ENCODE data around the gene EFNA5.

The EFNA5 gene

DNA sequence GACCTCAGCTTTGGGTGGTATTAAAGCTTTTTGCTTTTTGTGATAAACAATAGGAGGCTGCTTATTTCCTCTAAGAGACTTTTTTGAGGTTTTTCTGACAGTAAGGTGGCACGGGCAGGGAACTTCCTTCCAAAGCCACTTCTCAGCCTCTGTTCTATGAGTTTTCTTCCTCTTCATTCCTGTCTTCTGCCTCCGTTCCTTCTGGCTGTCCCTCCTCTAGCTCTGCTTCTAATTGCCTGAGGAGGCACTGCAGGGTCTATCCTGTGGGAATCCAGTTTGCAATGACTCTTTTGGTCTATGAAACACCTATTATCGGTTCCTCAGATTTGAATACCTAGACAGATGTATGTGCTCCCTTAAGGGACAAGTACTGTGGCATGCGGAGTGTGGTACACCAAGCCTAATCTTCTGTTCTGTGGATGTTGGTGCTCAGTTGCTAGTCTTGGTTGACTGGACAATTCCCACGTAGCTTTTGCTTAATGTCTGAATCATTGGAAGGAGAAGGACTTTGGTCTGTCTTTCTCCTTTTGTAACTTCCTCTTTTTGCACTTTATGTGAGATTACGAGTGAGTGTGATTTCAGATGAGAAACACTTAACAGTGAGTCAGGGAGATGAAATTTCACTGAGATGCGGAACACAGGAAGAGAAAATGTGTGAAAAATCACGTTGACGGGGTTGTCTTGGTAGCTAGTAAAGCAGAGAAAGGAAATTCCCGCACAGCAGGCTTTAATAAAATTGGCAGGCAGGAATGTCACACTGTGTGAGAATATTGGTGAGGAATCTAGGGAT lies 305.2 kb downstream of the EFNA5 start:
- no peak overlapping the region for H3K4me3 ChIP-seq (ENCODE audit: low read length)
- TF ChIP-seq, protein P1, sequence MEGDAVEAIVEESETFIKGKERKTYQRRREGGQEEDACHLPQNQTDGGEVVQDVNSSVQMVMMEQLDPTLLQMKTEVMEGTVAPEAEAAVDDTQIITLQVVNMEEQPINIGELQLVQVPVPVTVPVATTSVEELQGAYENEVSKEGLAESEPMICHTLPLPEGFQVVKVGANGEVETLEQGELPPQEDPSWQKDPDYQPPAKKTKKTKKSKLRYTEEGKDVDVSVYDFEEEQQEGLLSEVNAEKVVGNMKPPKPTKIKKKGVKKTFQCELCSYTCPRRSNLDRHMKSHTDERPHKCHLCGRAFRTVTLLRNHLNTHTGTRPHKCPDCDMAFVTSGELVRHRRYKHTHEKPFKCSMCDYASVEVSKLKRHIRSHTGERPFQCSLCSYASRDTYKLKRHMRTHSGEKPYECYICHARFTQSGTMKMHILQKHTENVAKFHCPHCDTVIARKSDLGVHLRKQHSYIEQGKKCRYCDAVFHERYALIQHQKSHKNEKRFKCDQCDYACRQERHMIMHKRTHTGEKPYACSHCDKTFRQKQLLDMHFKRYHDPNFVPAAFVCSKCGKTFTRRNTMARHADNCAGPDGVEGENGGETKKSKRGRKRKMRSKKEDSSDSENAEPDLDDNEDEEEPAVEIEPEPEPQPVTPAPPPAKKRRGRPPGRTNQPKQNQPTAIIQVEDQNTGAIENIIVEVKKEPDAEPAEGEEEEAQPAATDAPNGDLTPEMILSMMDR (conservative IDR thresholded peaks at IDR 0.05; ENCODE audit: low read length), result no peak; the same call in 1 of the 2 replicates
- peak; percentile 83 for DNase-seq (ENCODE audit: low read depth)

GRCh38 chr5:107364443-107365319 lies 306.1 kb downstream of the EFNA5 start:
- H3K4me3 ChIP-seq (ENCODE audit: low read length), result no peak overlapping the region
- DNase-seq (ENCODE audit: low read depth), result no peak
- TF ChIP-seq, protein P1 (conservative IDR thresholded peaks at IDR 0.05; ENCODE audit: low read length), result no peak

DNA sequence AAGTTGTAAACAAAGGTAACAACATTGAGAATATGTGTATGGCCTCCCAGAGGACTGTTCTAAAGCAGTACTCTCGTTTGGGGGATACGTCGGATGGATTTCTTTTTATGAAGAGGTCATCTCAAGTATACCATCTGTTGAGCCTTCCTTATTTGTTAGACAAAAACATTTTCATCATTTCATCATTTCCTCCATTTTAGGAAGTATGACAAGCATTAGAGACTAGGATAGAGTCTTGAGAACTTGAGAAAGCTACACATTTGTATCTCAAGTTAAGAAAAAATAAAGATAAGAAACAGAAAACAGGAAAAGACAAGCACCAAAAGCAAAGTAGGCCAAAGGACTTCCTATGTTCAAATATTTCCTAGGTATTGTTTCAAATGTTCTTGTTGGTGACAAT lies 307.0 kb downstream of the EFNA5 start:
- DNase-seq (ENCODE audit: low read depth), result no peak
- H3K4me3 ChIP-seq (ENCODE audit: low read length), result no peak overlapping the region
- TF ChIP-seq, protein P1 (conservative IDR thresholded peaks at IDR 0.05; ENCODE audit: low read length), result no peak

- H3K4me3 ChIP-seq (ENCODE audit: low read length), result no peak overlapping the region
- DNase-seq (ENCODE audit: low read depth), result peak; percentile 83
- TF ChIP-seq, protein P1 (conservative IDR thresholded peaks at IDR 0.05; ENCODE audit: low read length), result no peak
Observed at GRCh38 chr5:107361945-107362344, 308.8 kb downstream of the EFNA5 start.

GRCh38 chr5:107359916-107360234 lies 310.9 kb downstream of the EFNA5 start:
- TF ChIP-seq, protein P1 (conservative IDR thresholded peaks at IDR 0.05; ENCODE audit: low read length), result no peak
- DNase-seq (ENCODE audit: low read depth), result no peak
- no peak overlapping the region for H3K4me3 ChIP-seq (ENCODE audit: low read length)

DNA sequence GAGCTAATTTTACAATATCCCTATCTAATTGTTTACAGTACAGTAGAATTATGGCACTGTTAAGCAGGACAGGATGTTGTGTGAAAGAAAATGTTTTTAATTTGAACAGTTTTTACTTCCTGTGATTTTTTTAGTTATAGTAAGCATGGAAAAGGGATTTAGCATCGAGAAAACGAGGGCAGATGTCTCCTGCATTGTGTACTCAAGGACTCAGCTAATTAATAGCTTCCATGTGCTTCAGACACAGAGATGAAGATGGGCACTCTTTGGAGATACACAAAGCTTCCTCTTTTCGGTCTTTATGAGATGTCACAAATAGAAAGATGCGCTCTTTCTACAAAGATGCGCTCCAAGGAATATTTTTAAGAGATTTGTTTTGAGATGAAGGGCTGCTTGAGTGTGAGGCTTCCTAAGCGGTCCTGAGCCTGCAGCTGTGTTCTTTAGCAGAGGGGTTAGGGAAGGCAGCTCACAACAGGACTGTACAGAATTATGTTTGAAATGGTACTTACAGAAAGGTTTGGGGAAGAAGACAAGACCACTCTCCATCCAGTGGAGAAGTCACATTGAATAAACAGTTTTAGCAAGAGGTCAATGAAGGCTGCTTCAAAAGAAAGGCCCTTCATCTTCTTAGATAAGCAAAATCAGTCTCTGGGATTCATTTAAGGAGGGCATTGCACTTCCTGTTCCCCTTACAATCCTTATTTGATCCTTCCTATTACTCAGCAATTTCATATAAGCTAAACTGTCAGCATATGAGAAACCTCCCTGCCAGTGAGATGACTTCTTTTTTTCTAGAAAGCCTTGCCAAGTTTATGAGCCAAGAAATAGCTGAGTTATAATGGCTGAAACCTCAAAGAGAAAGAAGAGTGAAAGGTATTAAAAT lies 311.5 kb downstream of the EFNA5 start:
- H3K4me3 ChIP-seq (ENCODE audit: low read length), result no peak overlapping the region
- DNase-seq (ENCODE audit: low read depth), result peak; percentile 42
- TF ChIP-seq, protein P1 (conservative IDR thresholded peaks at IDR 0.05; ENCODE audit: low read length), result no peak

Measured in AG10803 (cell line).